RWPE1 (cell line): ENCODE results near the gene BYSL.

Source experiments
- CTCF ChIA-PET: fragments of 350-600 bp; sonication (Branson Sonifier 250); formaldehyde crosslinking; extraction: SDS; loops from one replicate; lab custom pipeline; 2021; lab: Yijun Ruan, JAX
- POLR2A ChIA-PET: fragments of 400-600 bp; formaldehyde crosslinking; extraction: SDS; loops from one replicate; lab custom pipeline; 2020; ENCODE audit warnings: antibody characterized with exemption; ENCODE audit not compliant: low non-redundant PET; lab: Yijun Ruan, JAX
- DNase-seq: peaks from one replicate; pipeline ENCODE4 v3.0.0; 2012; ENCODE audit warnings: low spot score
- H3K27ac ChIP-seq: fragments of 450-650 bp; 2 replicates; pipeline ENCODE4 v1.5.1; 2017
- TF ChIP-seq, protein P1 (sequence below): fragments of 450-650 bp; conservative IDR thresholded peaks from 2 replicates; pipeline ENCODE4 v1.5.1; 2017; ENCODE audit warnings: low read depth, mild to moderate bottlenecking

The BYSL gene

DNA sequence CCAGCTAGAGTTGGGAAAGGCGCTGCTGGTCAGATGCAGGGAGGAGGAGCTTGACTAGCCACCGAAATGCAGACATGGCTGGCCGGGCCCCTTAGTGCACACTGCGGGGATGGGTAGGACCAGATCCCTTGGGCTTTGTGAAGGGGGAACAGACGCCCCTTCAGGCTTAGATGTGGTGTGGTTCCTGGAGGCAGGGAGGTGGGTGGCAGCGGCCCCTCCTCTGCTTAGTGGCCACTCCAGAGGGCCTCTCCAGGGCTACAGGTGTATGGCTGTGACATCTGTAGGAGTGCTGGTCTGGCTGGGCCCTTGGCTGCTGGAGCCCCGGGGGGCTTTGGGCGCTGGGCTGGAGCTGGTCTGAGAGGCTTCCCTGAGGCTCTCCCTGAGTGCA, 14.4 kb downstream of the BYSL start:
- TF ChIP-seq, protein P1, sequence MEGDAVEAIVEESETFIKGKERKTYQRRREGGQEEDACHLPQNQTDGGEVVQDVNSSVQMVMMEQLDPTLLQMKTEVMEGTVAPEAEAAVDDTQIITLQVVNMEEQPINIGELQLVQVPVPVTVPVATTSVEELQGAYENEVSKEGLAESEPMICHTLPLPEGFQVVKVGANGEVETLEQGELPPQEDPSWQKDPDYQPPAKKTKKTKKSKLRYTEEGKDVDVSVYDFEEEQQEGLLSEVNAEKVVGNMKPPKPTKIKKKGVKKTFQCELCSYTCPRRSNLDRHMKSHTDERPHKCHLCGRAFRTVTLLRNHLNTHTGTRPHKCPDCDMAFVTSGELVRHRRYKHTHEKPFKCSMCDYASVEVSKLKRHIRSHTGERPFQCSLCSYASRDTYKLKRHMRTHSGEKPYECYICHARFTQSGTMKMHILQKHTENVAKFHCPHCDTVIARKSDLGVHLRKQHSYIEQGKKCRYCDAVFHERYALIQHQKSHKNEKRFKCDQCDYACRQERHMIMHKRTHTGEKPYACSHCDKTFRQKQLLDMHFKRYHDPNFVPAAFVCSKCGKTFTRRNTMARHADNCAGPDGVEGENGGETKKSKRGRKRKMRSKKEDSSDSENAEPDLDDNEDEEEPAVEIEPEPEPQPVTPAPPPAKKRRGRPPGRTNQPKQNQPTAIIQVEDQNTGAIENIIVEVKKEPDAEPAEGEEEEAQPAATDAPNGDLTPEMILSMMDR = no peak
- no peak for DNase-seq
- peak overlapping the region; percentile 83 for H3K27ac ChIP-seq
- CTCF ChIA-PET = interaction anchor here (0.6 to 2.1 kb wide), 4 partner anchors 109 to 894 kb away, joined by 3 to 7 read pairs (median 4); no protein-coding TSS in a partner anchor
- POLR2A ChIA-PET = no interaction called here

DNA sequence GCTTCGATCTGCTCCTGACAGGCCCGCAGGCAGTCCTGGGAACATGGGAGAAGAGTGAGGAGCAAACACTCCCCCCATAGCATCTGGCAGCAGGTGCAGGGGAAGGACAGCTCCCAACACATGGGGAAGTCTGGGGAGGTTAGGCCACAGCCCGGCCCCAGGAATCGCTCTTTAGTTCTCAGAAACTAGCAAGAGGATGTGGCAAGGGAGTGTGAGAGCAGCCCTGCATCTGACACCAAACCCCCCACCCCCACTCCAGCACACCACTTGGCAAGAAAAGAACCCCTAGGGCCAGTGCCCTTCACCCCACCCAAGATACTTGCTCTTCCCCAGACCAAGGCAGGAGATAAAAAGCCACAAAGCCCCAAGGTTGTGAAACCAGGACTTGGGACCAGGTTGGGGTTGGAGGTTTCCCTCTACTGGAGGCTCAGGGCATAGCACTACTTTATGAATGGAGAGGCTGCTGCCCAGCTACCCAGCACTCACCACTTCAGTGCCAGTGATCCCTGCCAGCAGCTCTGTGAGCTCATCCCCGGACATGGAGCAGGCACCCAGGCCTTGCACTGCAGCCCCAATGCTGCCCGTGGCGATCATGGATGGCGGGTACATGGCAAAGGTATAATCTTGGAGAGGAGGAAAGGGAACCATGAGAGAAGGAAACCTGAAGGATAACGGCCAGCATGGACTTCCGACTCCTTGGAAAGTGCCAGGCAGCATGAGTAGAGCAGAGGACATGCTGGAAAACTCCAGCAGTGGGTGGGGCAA, 15.0 kb downstream of the BYSL start:
- POLR2A ChIA-PET = no interaction called here

DNA sequence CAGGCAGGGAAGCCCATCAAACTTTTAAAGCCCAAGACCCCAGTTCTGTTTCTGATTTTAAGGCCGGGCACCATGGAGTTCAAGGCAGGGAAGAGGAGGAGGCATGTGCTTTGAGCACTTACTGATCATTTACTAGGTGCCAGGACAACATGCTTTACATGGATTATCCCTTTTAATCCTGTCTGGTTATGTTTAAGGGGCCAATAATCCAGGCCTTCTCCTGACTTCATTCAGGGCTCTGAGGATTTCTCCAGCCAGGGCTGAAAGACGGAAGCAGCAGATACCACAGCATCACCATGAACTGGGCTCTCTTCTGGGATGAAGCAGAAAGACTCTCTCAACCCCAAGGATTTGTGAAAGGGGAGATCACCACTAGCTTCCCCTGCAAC, 16.2 kb downstream of the BYSL start:
- TF ChIP-seq, protein P1 = no peak
- peak overlapping the region; percentile 83 for H3K27ac ChIP-seq
- CTCF ChIA-PET = interaction anchor here (1.6 kb wide), 1 partner anchor 158 kb away, joined by 4 read pairs; the partner anchor contains the start of gene FRS3

More for the DNA sequence above, 15.0 kb downstream of the BYSL start:
- CTCF ChIA-PET = interaction anchor here (0.6 to 2.1 kb wide), 9 partner anchors 93 to 894 kb away, joined by 3 to 7 read pairs (median 4); partner anchors contain the start of gene FRS3
- DNase-seq = peak; percentile 80
- H3K27ac ChIP-seq = peak overlapping the region; percentile 83
- TF ChIP-seq, protein P1 = peak; percentile 87

DNA sequence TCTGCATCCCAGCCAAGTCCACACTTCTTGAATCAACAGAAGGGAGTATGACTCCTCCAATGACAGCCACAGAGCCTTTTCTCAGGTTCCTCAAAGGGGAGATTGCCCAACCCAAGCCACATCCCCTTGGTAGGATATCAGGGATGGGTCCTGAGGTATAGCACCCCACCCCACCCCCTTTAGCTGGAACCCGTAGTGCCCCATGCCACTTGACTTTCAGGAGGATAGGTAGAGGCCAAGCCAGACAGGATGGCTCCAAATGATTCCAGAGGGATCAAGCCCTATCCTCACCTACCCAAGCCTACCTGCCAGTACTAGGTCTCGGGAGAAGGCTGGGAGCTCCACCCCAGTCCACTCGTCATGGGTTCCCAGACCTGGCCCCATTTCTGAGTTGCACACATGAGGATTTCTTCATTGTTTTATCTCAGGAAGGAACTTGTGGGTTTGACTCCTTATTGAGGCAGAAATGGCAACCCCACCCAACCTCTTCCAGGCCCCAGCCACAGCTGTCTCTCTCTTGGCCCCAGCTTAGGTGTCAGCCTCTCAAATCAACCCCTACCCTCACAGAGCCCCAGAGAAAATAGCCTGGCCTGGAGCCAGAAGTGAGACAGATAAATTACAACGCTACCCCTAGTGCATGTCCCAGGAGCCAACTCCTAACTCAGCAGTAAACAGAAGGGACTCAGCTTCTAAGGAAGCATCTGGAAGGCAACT, 16.7 kb downstream of the BYSL start:
- ChIA-PET CTCF (interaction anchor here (0.7 to 1.6 kb wide), 5 partner anchors 17 to 158 kb away, joined by 3 to 4 read pairs (median 4); partner anchors contain the start of genes BYSL, FRS3, MED20 and TAF8), POLR2A (interaction anchor here (1.0 kb wide), 1 partner anchor 25 kb away, joined by 4 read pairs; no protein-coding TSS in a partner anchor)
- TF ChIP-seq, protein P1 = no peak
- DNase-seq = no peak
- peak overlapping the region; percentile 83 for H3K27ac ChIP-seq

More for the DNA sequence above, 16.2 kb downstream of the BYSL start:
- POLR2A ChIA-PET = no interaction called here
- DNase-seq = no peak

DNA sequence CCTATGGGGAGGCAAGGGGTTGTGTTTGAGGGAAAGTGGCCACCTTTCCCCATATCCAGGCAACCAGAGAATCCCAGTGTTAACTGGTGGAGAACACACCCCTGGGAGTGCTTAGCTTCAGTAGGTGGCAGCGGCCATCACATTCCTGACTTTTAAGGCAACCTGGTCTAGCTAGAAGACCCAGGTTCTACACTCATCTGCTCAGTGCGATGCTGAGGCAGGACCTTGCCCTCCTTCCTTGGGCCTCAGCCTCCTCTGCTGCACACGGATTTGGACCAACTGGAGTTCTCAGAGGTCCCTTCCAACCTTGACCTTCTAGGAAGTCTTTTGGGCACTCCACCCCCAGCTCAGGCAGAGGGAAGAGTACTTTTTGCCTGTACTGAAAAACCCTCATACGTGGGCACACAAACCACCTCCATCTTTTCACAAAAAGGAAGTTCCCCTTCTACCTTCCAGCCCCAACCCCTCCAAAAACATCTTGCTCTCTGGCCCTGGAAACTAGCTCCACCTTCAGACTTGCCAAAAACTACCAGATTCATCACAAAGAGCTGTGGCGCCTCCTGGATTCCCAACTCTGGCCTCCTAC, 17.4 kb downstream of the BYSL start:
- ChIA-PET CTCF (interaction anchor here (0.7 to 0.9 kb wide), 4 partner anchors 18 to 112 kb away, joined by 3 read pairs; partner anchors contain the start of genes MED20 and TAF8), POLR2A (interaction anchor here (1.0 kb wide), 2 partner anchors 11 to 25 kb away, joined by 4 read pairs; no protein-coding TSS in a partner anchor)
- H3K27ac ChIP-seq = peak overlapping the region; percentile 83
- no peak for DNase-seq
- TF ChIP-seq, protein P1 = no peak
